ENCODE data around the gene SUMO1.
"Not testable (repeated sequence)": the region's sequence is repeated elsewhere in the genome, so short reads cannot be mapped to it uniquely, and the experiment has no call there.

- TF ChIP-seq CTCF (IDR thresholded peaks at IDR 0.05 in 8 of 11, conservative IDR thresholded peaks at IDR 0.05 in 3 of 11); POLR2A (IDR thresholded peaks at IDR 0.05): not testable (repeated sequence)
These were observed 9.3 kb upstream of the SUMO1 start for GRCh38 chr2:202247710-202248109.
